ENCODE measurements around the gene DPP6. TPM values are rescaled to one million over a fixed set of nuclear protein-coding genes. Genes with fewer than 3 reads are reported as not detected.

The DPP6 gene
- total and polyA plus RNA-seq, 2 of the 8 experiments (the other 6 are each of a cell fraction or from before 2014, with no cell fraction given): 4.7 to 6.8 TPM

GRCh38 chr7:154914308-154914995, 862.3 kb downstream of the DPP6 start:
- peak in 1 of 2 experiments; percentile 64 for DNase-seq (ENCODE audit: low read depth in 1 of 2, low spot score in 2 of 2)
- H3K4me1 ChIP-seq (replicated peaks in 1 of 4; ENCODE audit: control insufficient read depth in 3 of 4, insufficient read depth in 4 of 4, low read length in 3 of 4): peaks cover 0 to 2% (median 0%) of the 10 kb centered on the region in 4 experiments; a peak in 4 of 7 replicates
- no peaks in the 10 kb centered on the region for H4K20me1 ChIP-seq (replicated peaks in 1 of 2; ENCODE audit: control insufficient read depth in 1 of 2, insufficient read depth in 2 of 2, low read length in 2 of 2)
- H3K79me2 ChIP-seq (ENCODE audit: control insufficient read depth in 1 of 2, insufficient read depth in 2 of 2, low read length in 2 of 2): no peaks in the 10 kb centered on the region
- H2BK120ac ChIP-seq (replicated peaks; ENCODE audit: low read depth, low read length): no peak overlapping the region
- no peak overlapping the region for H2BK20ac ChIP-seq (ENCODE audit: low read length)
- peak overlapping the region; percentile 51 for H4K8ac ChIP-seq (ENCODE audit: extremely low read depth, insufficient read depth, low read length)
- no peak overlapping the region for H2AK5ac ChIP-seq (ENCODE audit: low read depth, low read length)
- FAIRE-seq: no peak
- no peak overlapping the region for H3K56ac ChIP-seq (replicated peaks; ENCODE audit: insufficient read length, low read depth, low read length)
- H2AFZ ChIP-seq (ENCODE audit: low read length): peak overlapping the region; percentile 86; the same call in 1 of the 2 replicates
- peaks cover 0 to 9% (median 7%) of the 10 kb centered on the region in 4 experiments; a peak in 5 of 7 replicates for H3K27me3 ChIP-seq (replicated peaks in 1 of 4; ENCODE audit: control insufficient read depth in 3 of 4, extremely low read depth in 1 of 4, insufficient read depth in 3 of 4, low read length in 3 of 4)
- H3K4me2 ChIP-seq (ENCODE audit: insufficient read depth in 1 of 2, low read depth in 2 of 2, low read length in 2 of 2): peak overlapping the region; percentile 11 to 66; a peak in 3 of 4 replicates
- no peak overlapping the region for H4K91ac ChIP-seq (replicated peaks; ENCODE audit: insufficient read length, low read length)
- H3K9ac ChIP-seq (replicated peaks in 1 of 4; ENCODE audit: extremely low read depth in 1 of 4, low read depth in 3 of 4, low read length in 3 of 4): no peak overlapping the region
- H3K4ac ChIP-seq (replicated peaks; ENCODE audit: insufficient read length, low read depth, low read length): no peak overlapping the region
- H4K5ac ChIP-seq (ENCODE audit: insufficient read length, low read depth, low read length): no peak overlapping the region
- H3K14ac ChIP-seq (ENCODE audit: insufficient read length): no peak overlapping the region
- H3K36me3 ChIP-seq (ENCODE audit: control insufficient read depth in 2 of 4, insufficient read depth in 4 of 4, low read length in 3 of 4): no peaks in the 10 kb centered on the region
- peak overlapping the region; percentile 87; the same call in 1 of the 2 replicates for H2BK12ac ChIP-seq (ENCODE audit: low read depth, low read length)
- WGBS, 2 experiments (ENCODE audit: extremely low coverage in 1 of 2, insufficient coverage in 1 of 2, insufficient read length in 1 of 2, insufficient replicate concordance in 2 of 2, low coverage in 1 of 2, low lambda C conversion rate in 2 of 2, missing lambda C conversion rate in 1 of 2): 70% methylated on average over 35 of the region's 36 CpGs; no CpG with 5 or more reads in 1 of the 2 experiments
- ChIA-PET CTCF (ENCODE audit: partially characterized antibody) (interaction anchor here (0.6 to 5.6 kb wide), 48 partner anchors 9 to 704 kb away, joined by 3 to 69 read pairs (median 4); no protein-coding TSS in a partner anchor), POLR2A (ENCODE audit: partially characterized antibody) (interaction anchor here (1.0 to 1.4 kb wide), 2 partner anchors 14 to 89 kb away, joined by 3 read pairs; partner anchors contain the start of gene PAXIP1)
- no peak overlapping the region for H3K23ac ChIP-seq (ENCODE audit: insufficient read length)
- no peaks in the 10 kb centered on the region for H3K79me1 ChIP-seq (ENCODE audit: low read depth, low read length)
- no peak for TF ChIP-seq CTBP2 (IDR thresholded peaks at IDR 0.05; ENCODE audit: borderline replicate concordance, insufficient read depth, insufficient read length, low read length)
- TF ChIP-seq KDM4A (IDR thresholded peaks at IDR 0.05; ENCODE audit: low read depth, low read length, severe bottlenecking): peak; percentile 28
- H2BK5ac ChIP-seq (ENCODE audit: low read depth, low read length): no peak overlapping the region
- H3K9me3 ChIP-seq (ENCODE audit: insufficient read depth in 2 of 2, low read depth in 1 of 2, low read length in 1 of 2): peaks cover 3% of the 10 kb centered on the region in 2 experiments; a peak in 2 of 4 replicates
- H2BK15ac ChIP-seq (ENCODE audit: low read length): no peak overlapping the region
- H3K23me2 ChIP-seq (ENCODE audit: low read depth, low read length): no peaks in the 10 kb centered on the region; the same call in 1 of the 2 replicates
- H3K4me3 ChIP-seq (ENCODE audit: extremely low read depth in 1 of 4, insufficient read depth in 2 of 4, low read depth in 3 of 4, low read length in 4 of 4): peak overlapping the region in 3 of 4 experiments; percentile 22 to 48 (median 40); a peak in 4 of 8 replicates
- H3K27ac ChIP-seq (ENCODE audit: low read depth, low read length): no peak overlapping the region
- peak overlapping the region; percentile 19; the same call in 1 of the 2 replicates for H3K18ac ChIP-seq (ENCODE audit: extremely low read depth, low read length)
